RWPE1 (cell line): ENCODE results near the gene LRRC10B.

ENCODE experiments used
- CTCF ChIA-PET: fragments of 350-600 bp; sonication (Branson Sonifier 250); formaldehyde crosslinking; extraction: SDS; loops from one replicate; lab custom pipeline; 2021; lab: Yijun Ruan, JAX
- POLR2A ChIA-PET: fragments of 400-600 bp; formaldehyde crosslinking; extraction: SDS; loops from one replicate; lab custom pipeline; 2020; ENCODE audit warnings: antibody characterized with exemption; ENCODE audit not compliant: low non-redundant PET; lab: Yijun Ruan, JAX
- DNase-seq: peaks from one replicate; pipeline ENCODE4 v3.0.0; 2012; ENCODE audit warnings: low spot score
- H3K27ac ChIP-seq: fragments of 450-650 bp; 2 replicates; pipeline ENCODE4 v1.5.1; 2017
- TF ChIP-seq, protein P1 (sequence below): fragments of 450-650 bp; conservative IDR thresholded peaks from 2 replicates; pipeline ENCODE4 v1.5.1; 2017; ENCODE audit warnings: low read depth, mild to moderate bottlenecking

The LRRC10B gene

DNA sequence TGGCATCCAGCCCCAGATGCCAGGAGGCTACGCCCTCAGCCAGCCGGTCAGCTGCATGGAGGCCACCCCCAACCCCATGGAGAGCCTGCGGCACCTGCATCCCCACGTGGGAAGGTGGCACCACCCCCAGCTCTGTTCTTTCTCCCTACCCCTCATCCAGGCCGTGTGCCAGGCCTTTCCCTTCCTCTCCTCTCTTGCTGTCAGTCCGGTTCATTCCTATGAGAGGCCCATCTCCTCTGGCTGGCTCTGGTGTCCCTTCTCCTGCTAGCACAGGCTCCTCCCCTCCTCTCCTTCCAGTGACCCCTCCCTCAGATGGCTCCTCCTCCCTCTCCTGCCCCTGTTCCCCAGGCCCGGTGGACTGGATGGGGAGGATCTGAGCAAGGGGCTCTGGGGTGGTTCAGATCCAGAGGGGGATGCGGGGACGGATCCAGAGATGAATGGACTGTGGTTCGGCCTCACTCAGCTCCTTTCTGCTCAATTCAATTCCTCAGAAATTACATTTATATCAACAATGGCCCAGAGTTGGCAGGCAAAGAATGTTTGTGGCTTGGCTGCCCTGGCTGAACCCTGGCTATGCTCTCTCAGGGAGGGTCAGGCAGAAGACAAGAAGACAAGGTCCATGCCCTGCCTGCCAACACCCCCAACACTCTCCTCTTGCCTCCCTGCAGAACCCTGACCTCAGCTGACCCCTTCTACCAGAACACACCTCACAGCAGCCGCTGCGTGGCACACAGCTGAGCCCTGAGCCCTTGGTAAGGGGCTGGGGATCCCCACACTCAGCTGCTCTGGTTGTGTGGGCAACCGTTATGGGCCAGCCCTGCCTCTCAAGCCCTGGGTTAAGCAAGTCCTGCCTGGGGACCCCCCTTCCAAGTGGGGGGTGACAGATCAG is 18.5 kb upstream of the LRRC10B start:
- TF ChIP-seq, protein P1, sequence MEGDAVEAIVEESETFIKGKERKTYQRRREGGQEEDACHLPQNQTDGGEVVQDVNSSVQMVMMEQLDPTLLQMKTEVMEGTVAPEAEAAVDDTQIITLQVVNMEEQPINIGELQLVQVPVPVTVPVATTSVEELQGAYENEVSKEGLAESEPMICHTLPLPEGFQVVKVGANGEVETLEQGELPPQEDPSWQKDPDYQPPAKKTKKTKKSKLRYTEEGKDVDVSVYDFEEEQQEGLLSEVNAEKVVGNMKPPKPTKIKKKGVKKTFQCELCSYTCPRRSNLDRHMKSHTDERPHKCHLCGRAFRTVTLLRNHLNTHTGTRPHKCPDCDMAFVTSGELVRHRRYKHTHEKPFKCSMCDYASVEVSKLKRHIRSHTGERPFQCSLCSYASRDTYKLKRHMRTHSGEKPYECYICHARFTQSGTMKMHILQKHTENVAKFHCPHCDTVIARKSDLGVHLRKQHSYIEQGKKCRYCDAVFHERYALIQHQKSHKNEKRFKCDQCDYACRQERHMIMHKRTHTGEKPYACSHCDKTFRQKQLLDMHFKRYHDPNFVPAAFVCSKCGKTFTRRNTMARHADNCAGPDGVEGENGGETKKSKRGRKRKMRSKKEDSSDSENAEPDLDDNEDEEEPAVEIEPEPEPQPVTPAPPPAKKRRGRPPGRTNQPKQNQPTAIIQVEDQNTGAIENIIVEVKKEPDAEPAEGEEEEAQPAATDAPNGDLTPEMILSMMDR: no peak
- CTCF ChIA-PET: interaction anchor here (2.1 kb wide), 1 partner anchor 27 kb away, joined by 9 read pairs; no protein-coding TSS in a partner anchor
- POLR2A ChIA-PET: no interaction called here
- H3K27ac ChIP-seq: no peak overlapping the region
- no peak for DNase-seq

DNA sequence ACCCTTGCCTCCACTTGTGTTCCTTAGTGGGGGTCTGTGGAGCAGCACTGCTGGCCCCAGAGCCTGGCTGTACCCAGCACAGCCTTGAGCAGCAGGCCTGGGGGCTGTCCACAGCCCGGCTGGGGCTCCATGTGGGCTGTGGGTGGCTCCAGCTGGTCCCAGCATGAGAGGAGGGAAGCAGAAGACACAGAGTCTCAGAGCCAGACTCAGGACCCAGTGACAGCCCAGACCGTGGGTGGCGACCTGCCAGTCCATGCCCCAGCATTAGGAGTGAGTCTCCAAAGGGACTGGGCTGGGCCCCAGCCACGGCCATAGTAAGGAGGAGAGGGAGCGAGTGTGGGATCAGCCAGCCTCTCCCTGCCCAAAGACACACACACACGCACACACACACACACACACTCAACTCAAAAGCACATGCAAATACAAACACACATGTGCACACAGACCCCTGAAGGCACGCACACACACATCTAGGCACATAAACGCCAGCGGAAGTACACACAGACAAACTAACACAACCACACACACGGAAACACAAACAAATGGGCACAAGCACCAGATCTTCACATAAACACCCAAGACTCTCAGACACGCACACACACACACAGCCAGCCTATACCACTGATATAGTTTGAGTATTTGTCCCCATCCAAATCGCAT is 16.7 kb upstream of the LRRC10B start:
- H3K27ac ChIP-seq: no peak overlapping the region
- TF ChIP-seq, protein P1: no peak
- CTCF ChIA-PET: interaction anchor here (0.6 kb wide), 1 partner anchor 281 kb away, joined by 5 read pairs; no protein-coding TSS in a partner anchor
- DNase-seq: no peak
- POLR2A ChIA-PET: no interaction called here

DNA sequence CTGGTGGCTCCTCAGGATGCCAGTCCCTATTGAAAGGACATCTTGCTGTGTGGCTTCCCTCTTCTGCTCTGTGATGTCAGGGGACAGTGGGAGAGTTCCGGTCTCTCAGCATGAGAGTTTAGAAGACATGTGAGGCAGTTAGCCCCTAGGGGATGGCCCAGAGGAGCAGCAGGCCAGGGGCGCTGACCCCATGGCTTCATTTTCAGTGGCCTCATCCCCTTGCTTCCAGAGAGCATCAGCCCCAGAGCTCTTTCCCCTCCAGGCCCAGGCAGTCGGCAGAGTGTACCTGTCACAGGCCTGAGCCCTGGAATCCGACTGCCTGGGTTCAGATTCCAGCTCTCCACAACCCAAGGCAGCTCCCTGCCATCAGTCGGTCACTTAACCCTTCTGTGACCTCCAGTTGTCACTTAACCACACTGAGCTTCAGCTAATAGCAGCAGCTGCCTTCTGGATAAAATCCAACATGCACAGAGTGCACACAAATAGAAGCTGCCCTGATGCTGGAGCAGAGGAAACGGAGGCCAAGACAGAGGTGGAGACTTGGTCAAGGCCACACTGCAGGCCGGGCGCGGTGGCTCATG is 14.1 kb upstream of the LRRC10B start:
- ChIA-PET CTCF (interaction anchor here (0.7 to 2.0 kb wide), 3 partner anchors 17 to 414 kb away, joined by 4 to 11 read pairs (median 5); no protein-coding TSS in a partner anchor), POLR2A (no interaction called here)
- H3K27ac ChIP-seq: no peak overlapping the region
- TF ChIP-seq, protein P1: no peak
- DNase-seq: no peak

DNA sequence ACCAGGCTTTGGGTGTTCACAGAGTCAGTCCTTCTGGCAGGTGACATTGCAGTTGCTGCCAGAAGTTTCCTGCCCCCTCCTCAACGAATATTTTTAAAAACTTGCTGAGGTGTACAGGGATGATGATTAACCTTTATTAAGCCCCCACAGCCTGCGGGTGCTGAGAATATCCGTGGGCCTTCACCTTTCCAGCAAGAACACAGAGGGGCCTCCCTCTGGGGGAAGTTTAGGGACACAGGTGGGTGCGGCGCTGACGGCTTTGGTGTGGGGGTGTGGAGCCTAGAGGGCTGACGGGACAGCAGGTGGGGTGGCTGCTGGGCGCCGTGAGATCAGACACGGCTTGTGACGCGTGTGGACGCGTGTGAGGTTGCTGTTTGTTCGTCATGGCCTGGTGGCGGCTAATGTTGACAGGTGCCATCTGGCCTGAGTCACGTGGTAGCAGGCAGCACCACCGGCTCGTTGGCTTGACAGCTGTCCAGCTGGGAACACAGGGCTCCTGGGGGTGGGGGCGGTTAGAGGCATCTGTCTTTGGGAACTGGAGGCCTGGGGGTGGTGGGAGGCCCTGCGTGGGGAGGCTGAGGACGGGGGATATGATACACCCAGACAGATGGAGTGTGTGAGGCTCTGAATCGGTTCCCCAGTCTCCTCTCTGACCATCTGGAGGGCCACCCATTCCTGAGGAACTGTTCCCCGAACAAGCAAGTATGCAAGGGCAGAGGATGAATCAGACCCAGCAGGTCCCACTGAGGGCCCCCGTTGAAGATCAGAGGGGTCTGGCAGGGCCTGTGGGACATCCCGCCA is 12.5 kb upstream of the LRRC10B start:
- ChIA-PET POLR2A (no interaction called here), CTCF (interaction anchor here (0.6 kb wide), 1 partner anchor 86 kb away, joined by 3 read pairs; no protein-coding TSS in a partner anchor)
- TF ChIP-seq, protein P1: no peak
- DNase-seq: no peak
- no peak overlapping the region for H3K27ac ChIP-seq

DNA sequence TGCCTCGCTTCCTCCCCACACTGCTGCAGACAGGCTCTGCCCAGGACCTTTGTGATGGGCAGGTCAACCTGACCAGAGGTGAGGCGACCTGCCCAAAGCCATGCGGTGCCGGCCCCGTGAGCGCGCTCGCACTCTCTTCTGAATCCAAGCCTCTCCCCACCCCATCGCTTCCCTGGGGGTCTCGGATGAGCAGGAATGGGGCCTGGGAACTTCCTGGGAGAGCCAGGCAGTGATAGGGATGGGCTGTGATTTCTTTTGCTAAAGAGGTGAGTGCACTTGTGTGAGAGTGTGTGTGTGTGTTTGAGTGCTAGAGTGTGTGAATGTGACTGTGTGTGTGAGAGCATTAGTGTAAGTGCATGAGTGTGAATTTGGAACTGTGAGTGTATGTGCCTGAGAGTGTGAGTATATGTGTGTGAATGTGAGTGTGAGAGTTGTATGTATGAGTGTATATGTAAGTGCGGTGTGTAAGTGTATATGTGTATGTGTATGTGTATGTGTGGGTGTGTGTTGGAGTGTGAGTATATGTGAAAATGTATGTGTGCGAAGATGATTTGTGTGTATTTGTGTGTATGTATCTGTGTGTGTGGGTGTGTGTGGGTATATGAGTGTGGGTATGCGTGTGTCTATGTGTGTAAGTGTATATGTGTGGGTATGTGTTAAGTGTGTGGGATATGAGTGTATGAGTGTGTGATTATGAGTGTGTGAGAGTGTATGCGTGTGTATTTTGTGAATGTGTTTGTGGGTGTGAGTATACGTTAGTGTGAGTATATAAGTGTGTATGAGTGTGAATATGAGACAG is 11.7 kb upstream of the LRRC10B start:
- TF ChIP-seq, protein P1: no peak

More for the DNA sequence above, 11.7 kb upstream of the LRRC10B start:
- no peak for DNase-seq
- no peak overlapping the region for H3K27ac ChIP-seq
- POLR2A ChIA-PET: no interaction called here
- CTCF ChIA-PET: no interaction called here
